IMR-90 (cell line): ENCODE measurements around the gene L3MBTL4. TPM values are rescaled to one million over a fixed set of nuclear protein-coding genes. Genes with fewer than 3 reads are reported as not detected.

ENCODE experiments used
- ATAC-seq: fragments of 200-7000 bp; cut with Tn5 transposase; 2 replicates; pipeline ENCODE4 v1.9.1; 2020; ENCODE audit warnings: low read depth, mild to moderate bottlenecking, moderate library complexity
- BruUV-seq: library from RNA; stranded (reverse); fragments of 400-500 nt; replicated peaks from 2 replicates; lab custom pipeline; 2021; lab: Mats Ljungman, UMichigan
- CTCF ChIA-PET: fragments of 300-600 bp; formaldehyde crosslinking; extraction: SDS; loops from one replicate; lab custom pipeline; 2021; ENCODE audit warnings: antibody characterized with exemption; lab: Yijun Ruan, JAX
- POLR2A ChIA-PET: fragments of 300-600 bp; sonication (Branson Sonifier 250); formaldehyde crosslinking; loops from one replicate; lab custom pipeline; 2022; ENCODE audit warnings: antibody characterized with exemption; ENCODE audit not compliant: unreplicated experiment; lab: Charles Lee
- DNase-seq: peaks from one replicate; pipeline ENCODE4 v3.0.0; 2013
- H2AFZ ChIP-seq: replicated peaks from 2 replicates; pipeline ENCODE3; 2013; ENCODE audit warnings: low read length, mild to moderate bottlenecking; ENCODE audit not compliant: poor library complexity
- H2AK5ac ChIP-seq: 2 replicates; pipeline ENCODE4 v1.6.1; 2013; ENCODE audit warnings: low read depth, low read length, inconsistent platforms
- H2AK9ac ChIP-seq: replicated peaks from 2 replicates; pipeline ENCODE3; 2013; ENCODE audit warnings: mild to moderate bottlenecking, low read depth, low read length, moderate library complexity; ENCODE audit not compliant: poor library complexity
- H2BK120ac ChIP-seq: 2 replicates; pipeline ENCODE4 v1.6.1; 2013; ENCODE audit warnings: low read depth, low read length, inconsistent platforms
- H2BK15ac ChIP-seq: 3 replicates; pipeline ENCODE4 v1.6.1; 2013; ENCODE audit warnings: low read depth, low read length, inconsistent platforms
- H2BK20ac ChIP-seq: 2 replicates; pipeline ENCODE4 v1.6.1; 2013; ENCODE audit warnings: low read depth, mild to moderate bottlenecking, inconsistent platforms, low read length, moderate library complexity
- H2BK5ac ChIP-seq: 2 replicates; pipeline ENCODE4 v1.6.1; 2013; ENCODE audit warnings: mild to moderate bottlenecking, low read depth, low read length, inconsistent platforms; ENCODE audit not compliant: poor library complexity, severe bottlenecking
- H3K14ac ChIP-seq: replicated peaks from 2 replicates; pipeline ENCODE4 v1.6.1; 2013; ENCODE audit warnings: low read depth, low read length, inconsistent platforms
- H3K18ac ChIP-seq: 2 replicates; pipeline ENCODE4 v1.6.1; 2013; ENCODE audit warnings: low read depth, low read length, control low read depth
- H3K23ac ChIP-seq: 2 replicates; pipeline ENCODE4 v1.6.1; 2013; ENCODE audit warnings: low read depth, low read length, inconsistent platforms
- H3K27ac ChIP-seq: 2 replicates; pipeline ENCODE4 v1.5.1; 2013; ENCODE audit warnings: mild to moderate bottlenecking, control low read depth, low read length; ENCODE audit not compliant: insufficient read depth
- H3K27me3 ChIP-seq: 2 replicates; pipeline ENCODE4 v1.6.1; 2013; ENCODE audit warnings: low read length; ENCODE audit not compliant: control insufficient read depth, insufficient read depth
- H3K36me3 ChIP-seq: 2 replicates; pipeline ENCODE4 v1.6.1; 2013; ENCODE audit warnings: low read length, mixed read lengths; ENCODE audit not compliant: control insufficient read depth, insufficient read depth
- H3K4ac ChIP-seq: 2 replicates; pipeline ENCODE4 v1.6.1; 2013; ENCODE audit warnings: low read depth, low read length, inconsistent platforms
- H3K4me1 ChIP-seq: 2 replicates; pipeline ENCODE4 v1.6.1; 2013; ENCODE audit warnings: low read length, mixed read lengths; ENCODE audit not compliant: control insufficient read depth, insufficient read depth
- H3K4me2 ChIP-seq: 2 replicates; pipeline ENCODE4 v1.6.1; 2013; ENCODE audit warnings: low read depth, mild to moderate bottlenecking, control low read depth, low read length, moderate library complexity
- H3K4me3 ChIP-seq: 2 replicates; pipeline ENCODE4 v1.5.1; 2013; ENCODE audit warnings: low read depth, mild to moderate bottlenecking, control low read depth, low read length, moderate library complexity; ENCODE audit not compliant: insufficient read depth
- H3K56ac ChIP-seq: 2 replicates; pipeline ENCODE4 v1.6.1; 2013; ENCODE audit warnings: low read length, inconsistent platforms; ENCODE audit not compliant: insufficient read depth; ENCODE audit errors: extremely low read depth
- H3K79me1 ChIP-seq, 2 experiments: 2 replicates each; pipeline ENCODE4 v1.6.1; 2013; ENCODE audit warnings: low read length in 2 of 2, inconsistent platforms in 1 of 2, low read depth in 1 of 2
- H3K9ac ChIP-seq: 2 replicates; pipeline ENCODE4 v1.6.1; 2013; ENCODE audit warnings: low read depth, low read length, control low read depth
- H3K9me1 ChIP-seq: 2 replicates; pipeline ENCODE4 v1.6.1; 2013; ENCODE audit warnings: low read length, inconsistent platforms; ENCODE audit not compliant: insufficient read depth
- H3K9me3 ChIP-seq: 2 replicates; pipeline ENCODE4 v1.6.1; 2013; ENCODE audit warnings: low read length; ENCODE audit not compliant: control insufficient read depth, insufficient read depth
- H4K20me1 ChIP-seq: 2 replicates; pipeline ENCODE4 v1.6.1; 2013; ENCODE audit warnings: low read length, inconsistent platforms; ENCODE audit not compliant: insufficient read depth
- H4K5ac ChIP-seq: 2 replicates; pipeline ENCODE4 v1.6.1; 2013; ENCODE audit warnings: mild to moderate bottlenecking, low read depth, low read length, control low read depth
- H4K8ac ChIP-seq, 2 experiments: 2 replicates each; pipeline ENCODE4 v1.6.1; 2013; ENCODE audit warnings: low read depth in 2 of 2, low read length in 2 of 2, control low read depth in 1 of 2, inconsistent platforms in 1 of 2
- H4K91ac ChIP-seq: 2 replicates; pipeline ENCODE4 v1.6.1; 2013; ENCODE audit warnings: low read depth, low read length, inconsistent platforms; ENCODE audit not compliant: insufficient read depth
- BHLHE40 ChIP-seq: fragments of 150-350 bp; IDR thresholded peaks from 2 replicates; pipeline ENCODE4 v1.6.1; 2016; ENCODE audit warnings: mild to moderate bottlenecking, low read depth, low read length
- CTCF ChIP-seq: conservative IDR thresholded peaks from 2 replicates; pipeline ENCODE4 v1.5.1; 2012; ENCODE audit warnings: mild to moderate bottlenecking, low read depth, low read length, improper control_type of control experiment
- ELK1 ChIP-seq: fragments of 150-350 bp; IDR thresholded peaks from 2 replicates; pipeline ENCODE4 v1.6.1; 2016; ENCODE audit warnings: low read depth, mild to moderate bottlenecking, low read length, moderate library complexity, borderline replicate concordance
- FOS ChIP-seq: fragments of 150-350 bp; IDR thresholded peaks from 2 replicates; pipeline ENCODE4 v1.6.1; 2016; ENCODE audit warnings: low read depth, low read length
- MAFK ChIP-seq: IDR thresholded peaks from 2 replicates; pipeline ENCODE4 v1.6.1; 2012; ENCODE audit warnings: low read depth, low read length, improper control_type of control experiment
- MAZ ChIP-seq: IDR thresholded peaks from 2 replicates; pipeline ENCODE4 v1.6.1; 2012; ENCODE audit warnings: low read depth, mild to moderate bottlenecking, low read length, improper control_type of control experiment, moderate library complexity, borderline replicate concordance
- MXI1 ChIP-seq: IDR thresholded peaks from 2 replicates; pipeline ENCODE4 v1.6.1; 2012; ENCODE audit warnings: low read depth, mild to moderate bottlenecking, low read length, moderate library complexity, borderline replicate concordance
- NFE2L2 ChIP-seq: fragments of 150-350 bp; IDR thresholded peaks from 2 replicates; pipeline ENCODE4 v1.6.1; 2016; ENCODE audit warnings: low read depth, mild to moderate bottlenecking, low read length
- RAD21 ChIP-seq: IDR thresholded peaks from 2 replicates; pipeline ENCODE4 v1.6.1; 2012; ENCODE audit warnings: low read length, improper control_type of control experiment
- RCOR1 ChIP-seq: IDR thresholded peaks from 2 replicates; pipeline ENCODE4 v1.6.1; 2012; ENCODE audit warnings: mild to moderate bottlenecking, low read length, improper control_type of control experiment; ENCODE audit not compliant: insufficient replicate concordance
- RFX5 ChIP-seq: IDR thresholded peaks from 2 replicates; pipeline ENCODE4 v1.8.0; 2012; ENCODE audit warnings: low read depth, mild to moderate bottlenecking, low read length, moderate library complexity
- SMC3 ChIP-seq: fragments of 150-350 bp; IDR thresholded peaks from 2 replicates; pipeline ENCODE4 v1.6.1; 2016; ENCODE audit warnings: low read depth, mild to moderate bottlenecking, antibody characterized with exemption, low read length, moderate library complexity
- WGBS, 2 experiments: methylation state at CpG; one replicate each; pipeline versions ENCODE4 v1.1.5 to v1.1.7; 2013; ENCODE audit warnings: missing lambda C conversion rate in 2 of 2; ENCODE audit not compliant: insufficient read length in 1 of 2; ENCODE audit errors: extremely low coverage in 2 of 2; 5-methylcytosine and 5-hydroxymethylcytosine counted together
- dilution Hi-C: fragments of 300-500 bp; cut with HindIII; formaldehyde crosslinking; loops from one replicate; pipeline ENCODE4 v1.14.3; 2018; ENCODE audit warnings: low sequenced_read_pairs; ENCODE audit not compliant: unreplicated experiment
- in situ Hi-C: fragments of 300-500 bp; cut with MboI; formaldehyde crosslinking; loops from 3 replicates; pipeline ENCODE4 v1.14.3; 2019; ENCODE audit warnings: low sequenced_read_pairs, inconsistent platforms, mixed read lengths
- intact Hi-C: fragments of 100-400 bp; cut with micrococcal nuclease; formaldehyde crosslinking; loops from 2 replicates; pipeline ENCODE4 v1.10.0; 2022
- polyA plus RNA-seq, 3 experiments: library from polyadenylated mRNA; depleted of rRNA; stranded (reverse); fragments of >200 nt; gene quantifications; 2 replicates each; pipeline ENCODE4 v1.2.3, GENCODE V29; 2012; ENCODE audit warnings: low replicate concordance in 1 of 3
- total RNA-seq: library from RNA; depleted of rRNA; stranded (reverse); fragments of >200 nt; gene quantifications from 2 replicates; pipeline ENCODE4 v1.2.3, GENCODE V29; 2012
- TF ChIP-seq, protein P1 (sequence below): fragments of 150-350 bp; IDR thresholded peaks from 2 replicates; pipeline ENCODE4 v1.6.1; 2017; ENCODE audit warnings: mild to moderate bottlenecking, antibody characterized with exemption, low read length, low read depth

L3MBTL4 gene
- total and polyA plus RNA-seq, 2 of the 4 experiments (the other 2 are of a cell fraction): under 0.01 to 0.02 TPM

DNA sequence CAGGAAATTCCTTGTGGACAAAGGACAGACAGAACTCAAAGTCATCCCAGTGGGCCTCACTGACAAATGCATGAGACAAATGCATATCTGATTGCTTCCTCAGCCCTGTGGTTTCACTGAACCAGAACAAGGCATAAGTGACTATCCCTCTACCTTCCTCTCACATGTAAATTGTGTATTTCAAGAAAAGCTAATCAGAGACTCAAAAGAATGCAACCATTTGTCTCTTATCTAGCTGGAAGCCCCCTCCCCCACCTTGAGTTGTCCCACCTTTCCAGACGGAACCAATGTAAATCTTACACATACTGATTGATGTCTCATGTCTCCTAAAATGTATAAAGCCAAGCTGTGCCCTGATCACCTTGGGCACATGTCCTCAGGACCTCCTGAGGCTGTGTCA, 417.4 kb downstream of the L3MBTL4 start:
- no peak overlapping the region for H3K27ac ChIP-seq
- H3K4me1 ChIP-seq: peaks cover 7% of the 10 kb centered on the region
- no peak overlapping the region for H4K91ac ChIP-seq
- H2BK15ac ChIP-seq: no peak overlapping the region
- H2AFZ ChIP-seq: no peak overlapping the region
- dilution Hi-C loops (no loop called here), intact Hi-C loops (no loop called here), in situ Hi-C loops (no loop called here)
- H3K4me2 ChIP-seq: no peak overlapping the region
- H3K4me3 ChIP-seq: no peak overlapping the region
- H3K9ac ChIP-seq: no peak overlapping the region
- no peaks in the 10 kb centered on the region for H4K20me1 ChIP-seq
- H3K27me3 ChIP-seq: no peaks in the 10 kb centered on the region; the same call in 1 of the 2 replicates
- ChIA-PET CTCF (no interaction called here), POLR2A (no interaction called here)
- H2AK5ac ChIP-seq: no peak overlapping the region
- H2BK20ac ChIP-seq: no peak overlapping the region
- no peaks in the 10 kb centered on the region for H3K36me3 ChIP-seq
- no peak overlapping the region for H3K4ac ChIP-seq
- H3K23ac ChIP-seq: no peak overlapping the region
- no peak overlapping the region for H3K18ac ChIP-seq
- no peak overlapping the region for H3K14ac ChIP-seq
- H3K79me1 ChIP-seq: no peaks in the 10 kb centered on the region
- no peaks in the 10 kb centered on the region for H3K9me1 ChIP-seq
- no peak overlapping the region for H4K5ac ChIP-seq
- no peak overlapping the region for H2AK9ac ChIP-seq
- no peak overlapping the region for H4K8ac ChIP-seq
- ATAC-seq (no peak), DNase-seq (no peak)
- no peak overlapping the region for H2BK5ac ChIP-seq
- no CpG with 5 or more reads among the region's 1 CpG for WGBS, 2 experiments
- no peak overlapping the region for H2BK120ac ChIP-seq
- peaks cover 3% of the 10 kb centered on the region; the same call in 1 of the 2 replicates for H3K9me3 ChIP-seq
- TF ChIP-seq NFE2L2 (no peak), BHLHE40 (no peak), MAZ (no peak), MAFK (no peak), CTCF (no peak), RCOR1 (no peak), SMC3 (no peak), RFX5 (no peak), MXI1 (no peak), RAD21 (no peak), ELK1 (no peak), FOS (no peak)
- TF ChIP-seq, protein P1, sequence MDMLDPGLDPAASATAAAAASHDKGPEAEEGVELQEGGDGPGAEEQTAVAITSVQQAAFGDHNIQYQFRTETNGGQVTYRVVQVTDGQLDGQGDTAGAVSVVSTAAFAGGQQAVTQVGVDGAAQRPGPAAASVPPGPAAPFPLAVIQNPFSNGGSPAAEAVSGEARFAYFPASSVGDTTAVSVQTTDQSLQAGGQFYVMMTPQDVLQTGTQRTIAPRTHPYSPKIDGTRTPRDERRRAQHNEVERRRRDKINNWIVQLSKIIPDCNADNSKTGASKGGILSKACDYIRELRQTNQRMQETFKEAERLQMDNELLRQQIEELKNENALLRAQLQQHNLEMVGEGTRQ: no peak
- BruUV-seq: no TSS peak
- H3K56ac ChIP-seq: no peak overlapping the region
